BJ (cell line): ENCODE measurements around the gene AOPEP. TPM values are rescaled to one million over a fixed set of nuclear protein-coding genes. Genes with fewer than 3 reads are reported as not detected.

ENCODE experiments used
- CTCF ChIA-PET: fragments of 350-600 bp; formaldehyde crosslinking; extraction: SDS; loops from one replicate; lab custom pipeline; 2021; ENCODE audit warnings: antibody characterized with exemption, inconsistent platforms; lab: Yijun Ruan, JAX
- POLR2A ChIA-PET: fragments of 300-600 bp; sonication (Branson Sonifier 250); formaldehyde crosslinking; extraction: SDS; loops from one replicate; lab custom pipeline; 2021; ENCODE audit warnings: antibody characterized with exemption; lab: Charles Lee
- DNase-seq: peaks from one replicate; pipeline ENCODE4 v3.0.0-alpha.2; 2011; ENCODE audit warnings: low read depth
- H3K27me3 ChIP-seq: 2 replicates; pipeline ENCODE4 v1.6.0; 2011; ENCODE audit warnings: low read length; ENCODE audit not compliant: control insufficient read depth, insufficient read depth
- H3K36me3 ChIP-seq: 2 replicates; pipeline ENCODE4 v1.5.1; 2011; ENCODE audit warnings: low read length; ENCODE audit not compliant: control insufficient read depth, insufficient read depth
- H3K4me3 ChIP-seq: 2 replicates; pipeline ENCODE4 v1.5.1; 2011; ENCODE audit warnings: low read depth, mild to moderate bottlenecking, control low read depth, low read length
- CTCF ChIP-seq: IDR thresholded peaks from 2 replicates; pipeline ENCODE4 v1.5.1; 2011; ENCODE audit warnings: low read depth, mild to moderate bottlenecking, control low read depth, inconsistent platforms, low read length, moderate library complexity; ENCODE audit not compliant: insufficient read depth
- polyA plus RNA-seq: library from polyadenylated mRNA; depleted of rRNA; stranded (reverse); fragments of >200 nt; gene quantifications from 2 replicates; pipeline ENCODE4 v1.2.3, GENCODE V29; 2011

Gene AOPEP
- polyA plus RNA-seq, 1 experiment = 52.1 TPM

- Histone ChIP-seq H3K36me3 (no peaks in the 10 kb centered on the region; the same call in none of the 2 replicates), H3K27me3 (no peaks in the 10 kb centered on the region), H3K4me3 (no peak overlapping the region)
- no peak for DNase-seq
- CTCF ChIA-PET = no interaction called here
- POLR2A ChIA-PET = no interaction called here
- no peak for TF ChIP-seq CTCF
These were observed 20.3 kb downstream of the AOPEP start for GRCh38 chr9:94746541-94747370.

- Histone ChIP-seq H3K4me3 (no peak overlapping the region), H3K36me3 (no peaks in the 10 kb centered on the region; the same call in 1 of the 2 replicates), H3K27me3 (no peaks in the 10 kb centered on the region)
- no peak for TF ChIP-seq CTCF
- ChIA-PET CTCF (no interaction called here), POLR2A (no interaction called here)
- no peak for DNase-seq
These were observed 28.5 kb downstream of the AOPEP start for GRCh38 chr9:94754976-94755475.

- Histone ChIP-seq H3K36me3 (no peaks in the 10 kb centered on the region), H3K4me3 (no peak overlapping the region), H3K27me3 (no peaks in the 10 kb centered on the region)
- POLR2A ChIA-PET = no interaction called here
- TF ChIP-seq CTCF = no peak
- CTCF ChIA-PET = interaction anchor here (0.8 to 1.8 kb wide), 2 partner anchors 10 to 76 kb away, joined by 3 to 5 read pairs; no protein-coding TSS in a partner anchor
- DNase-seq = peak; percentile 10
These were observed 30.7 kb downstream of the AOPEP start for GRCh38 chr9:94757158-94757557.

- no peak for TF ChIP-seq CTCF
- no peak for DNase-seq
- ChIA-PET CTCF (interaction anchor here (1.8 kb wide), 1 partner anchor 9 kb away, joined by 5 read pairs; no protein-coding TSS in a partner anchor), POLR2A (no interaction called here)
- H3K27me3 ChIP-seq = no peaks in the 10 kb centered on the region
- H3K4me3 ChIP-seq = no peak overlapping the region
- H3K36me3 ChIP-seq = no peaks in the 10 kb centered on the region
These were observed 31.5 kb downstream of the AOPEP start for GRCh38 chr9:94758031-94758430.

GRCh38 chr9:94758880-94759279 lies 32.4 kb downstream of the AOPEP start:
- no peak for DNase-seq
- Histone ChIP-seq H3K27me3 (no peaks in the 10 kb centered on the region), H3K4me3 (no peak overlapping the region), H3K36me3 (no peaks in the 10 kb centered on the region)
- ChIA-PET CTCF (interaction anchor here (0.6 kb wide), 1 partner anchor 11 kb away, joined by 3 read pairs; no protein-coding TSS in a partner anchor), POLR2A (no interaction called here)
- no peak for TF ChIP-seq CTCF
